ENCODE results near the gene CNGA2.

GRCh38 chrX:151704041-151704663 lies 30.4 kb upstream of the CNGA2 start:
- TF ChIP-seq CTCF (IDR thresholded peaks at IDR 0.05) (no peak), POLR2A (IDR thresholded peaks at IDR 0.05) (no peak), POLR2AphosphoS5 (IDR thresholded peaks at IDR 0.05; ENCODE audit: insufficient read depth in 1 of 2, low read depth in 1 of 2) (no peak)

Data from vagina (tissue), 2 donors.